Gastroesophageal sphincter (tissue), 3 donors: ENCODE measurements around the gene ITIH3.

Experiments used
- CTCF ChIP-seq, 4 experiments: fragments of 200-600 bp in 2 of 4; fragments of 450-650 bp in 2 of 4; sonication (generic) in 1 of 4; IDR thresholded peaks; one replicate each; pipeline ENCODE4 v1.5.1; 2017 to 2019; ENCODE audit warnings: antibody characterized with exemption in 4 of 4, mild to moderate bottlenecking in 2 of 4, moderate library complexity in 2 of 4
- EP300 ChIP-seq: sonication (generic); formaldehyde crosslinking; IDR thresholded peaks from one replicate; pipeline ENCODE4 v1.6.1; 2017; ENCODE audit warnings: antibody characterized with exemption, mild to moderate bottlenecking
- POLR2A ChIP-seq, 2 donors: fragments of 450-650 bp; IDR thresholded peaks; one replicate each; pipeline ENCODE4 v1.6.1; 2017; ENCODE audit warnings: antibody characterized with exemption in 2 of 2, mild to moderate bottlenecking in 2 of 2, moderate library complexity in 1 of 2
- POLR2AphosphoS5 ChIP-seq: sonication (generic); formaldehyde crosslinking; IDR thresholded peaks from one replicate; pipeline ENCODE4 v1.6.1; 2017; ENCODE audit warnings: antibody characterized with exemption

- TF ChIP-seq CTCF (IDR thresholded peaks at IDR 0.05) (no peak), POLR2A (IDR thresholded peaks at IDR 0.05) (no peak), EP300 (no peak), POLR2AphosphoS5 (no peak)
Observed at GRCh38 chr3:52813810-52814209, 19.2 kb downstream of the ITIH3 start.
